B cell (primary cell): ENCODE results near the gene AP4E1. TPM values are rescaled to one million over a fixed set of nuclear protein-coding genes. Genes with fewer than 3 reads are reported as not detected.
"Not testable (repeated sequence)": the region's sequence is repeated elsewhere in the genome, so short reads cannot be mapped to it uniquely, and the experiment has no call there.

ENCODE experiments used
- ATAC-seq: fragments of 200-7000 bp; cut with Tn5 transposase; one replicate; pipeline ENCODE4 v1.10.0; 2021; ENCODE audit warnings: low read depth, mild to moderate bottlenecking, moderate number of reproducible peaks, moderate library complexity
- CTCF ChIA-PET: fragments of 350-600 bp; sonication (Branson Sonifier 250); formaldehyde crosslinking; loops from one replicate; lab custom pipeline; 2021; ENCODE audit warnings: antibody characterized with exemption, inconsistent platforms; lab: Charles Lee
- POLR2A ChIA-PET: fragments of 350-600 bp; sonication (Branson Sonifier 250); formaldehyde crosslinking; loops from one replicate; lab custom pipeline; 2021; ENCODE audit warnings: antibody characterized with exemption; lab: Charles Lee
- DNase-seq: peaks from one replicate; pipeline ENCODE4 v3.0.0; 2013
- H2AFZ ChIP-seq: 2 replicates; pipeline ENCODE4 v1.6.1; 2012; ENCODE audit warnings: mild to moderate bottlenecking, low read depth, low read length; ENCODE audit not compliant: insufficient read depth, poor library complexity, severe bottlenecking
- H3K27ac ChIP-seq, 2 donors: 1 replicate in 1 of 2; 2 replicates in 1 of 2; pipeline ENCODE4 v1.5.1; 2012 to 2013; ENCODE audit warnings: low read length in 2 of 2, mild to moderate bottlenecking in 2 of 2, moderate library complexity in 1 of 2
- H3K27me3 ChIP-seq, 4 experiments: fragments of 200-600 bp in 1 of 4; sonication (generic) in 1 of 4; replicated peaks in 1 of 4; 1 replicate in 2 of 4; 2 replicates in 2 of 4; pipeline versions ENCODE4 v1.6.1 to v1.7.0; 2013 to 2016; ENCODE audit warnings: low read length in 3 of 4, mild to moderate bottlenecking in 2 of 4, mixed read lengths in 1 of 4, moderate library complexity in 1 of 4; ENCODE audit not compliant: insufficient read depth in 4 of 4, control insufficient read depth in 3 of 4; ENCODE audit errors: control extremely low read depth in 1 of 4
- H3K36me3 ChIP-seq, 2 experiments: replicated peaks in 1 of 2; 1 replicate in 1 of 2; 2 replicates in 1 of 2; pipeline versions ENCODE4 v1.6.1 to v1.7.1; 2013; ENCODE audit warnings: low read length in 1 of 2; ENCODE audit not compliant: insufficient read depth in 2 of 2, control insufficient read depth in 1 of 2; ENCODE audit errors: control extremely low read depth in 1 of 2, extremely low read depth in 1 of 2
- H3K4me1 ChIP-seq, 2 donors: fragments of 200-600 bp in 1 of 2; sonication (generic) in 1 of 2; 1 replicate in 1 of 2; 2 replicates in 1 of 2; pipeline versions ENCODE4 v1.5.1 to v1.6.1; 2013 to 2017; ENCODE audit warnings: low read length in 2 of 2; ENCODE audit not compliant: control insufficient read depth in 2 of 2, insufficient read depth in 2 of 2
- H3K4me2 ChIP-seq: replicated peaks from 2 replicates; pipeline ENCODE3; 2012; ENCODE audit warnings: mild to moderate bottlenecking, low read depth, low read length; ENCODE audit not compliant: poor library complexity, severe bottlenecking
- H3K4me3 ChIP-seq, 5 experiments: fragments of 200-600 bp in 1 of 5; sonication (generic) in 1 of 5; 1 replicate in 3 of 5; 2 replicates in 2 of 5; pipeline versions ENCODE4 v1.5.1 to v1.7.0; 2011 to 2016; ENCODE audit warnings: low read length in 4 of 5, mild to moderate bottlenecking in 4 of 5, low read depth in 2 of 5, control low read depth in 1 of 5, moderate library complexity in 1 of 5; ENCODE audit not compliant: insufficient read depth in 1 of 5; ENCODE audit errors: control extremely low read depth in 1 of 5, extremely low read depth in 1 of 5
- H3K79me2 ChIP-seq: fragments of 200-600 bp; sonication (generic); one replicate; pipeline ENCODE4 v1.6.0; 2016; ENCODE audit warnings: low read length; ENCODE audit not compliant: control insufficient read depth, insufficient read depth
- H3K9ac ChIP-seq: fragments of 200-600 bp; sonication (generic); 2 replicates; pipeline ENCODE4 v1.6.1; 2017; ENCODE audit warnings: mild to moderate bottlenecking, low read length, moderate library complexity
- H3K9me3 ChIP-seq, 3 donors: one replicate each; pipeline versions ENCODE4 v1.6.1 to v1.7.1; 2013; ENCODE audit warnings: low read length in 2 of 3; ENCODE audit not compliant: control insufficient read depth in 2 of 3, insufficient read depth in 1 of 3; ENCODE audit errors: control extremely low read depth in 1 of 3
- H4K20me1 ChIP-seq: 2 replicates; pipeline ENCODE4 v1.6.0; 2012; ENCODE audit warnings: mild to moderate bottlenecking, low read length; ENCODE audit not compliant: insufficient read depth, control insufficient read depth, poor library complexity, severe bottlenecking
- H3K27ac Mint-ChIP-seq: one replicate; pipeline ENCODE4 v1.8.0; 2021; ENCODE audit warnings: mixed read lengths
- H3K27me3 Mint-ChIP-seq: one replicate; pipeline ENCODE4 v1.8.0; 2021; ENCODE audit warnings: mixed read lengths
- H3K4me1 Mint-ChIP-seq: one replicate; pipeline ENCODE4 v1.8.0; 2021; ENCODE audit warnings: mixed read lengths
- H3K4me3 Mint-ChIP-seq: one replicate; pipeline ENCODE4 v1.8.0; 2021; ENCODE audit warnings: mixed read lengths
- H3K9me3 Mint-ChIP-seq: one replicate; pipeline ENCODE4 v1.8.0; 2022; ENCODE audit warnings: mixed read lengths; ENCODE audit not compliant: insufficient read depth
- CTCF ChIP-seq: fragments of 200-600 bp; IDR thresholded peaks from one replicate; pipeline ENCODE4 v1.8.0; 2022; ENCODE audit warnings: antibody characterized with exemption, mild to moderate bottlenecking
- EZH2 ChIP-seq: IDR thresholded peaks from 2 replicates; pipeline ENCODE4 v1.6.1; 2012; ENCODE audit warnings: borderline replicate concordance, low read depth, mild to moderate bottlenecking, moderate library complexity, low read length; ENCODE audit not compliant: insufficient read depth, poor library complexity, severe bottlenecking
- WGBS: methylation state at CpG from one replicate; pipeline ENCODE4 v1.1.5; 2013; ENCODE audit warnings: missing lambda C conversion rate; ENCODE audit not compliant: insufficient coverage; 5-methylcytosine and 5-hydroxymethylcytosine counted together
- intact Hi-C: fragments of 100-400 bp; cut with micrococcal nuclease; formaldehyde crosslinking; loops from one replicate; pipeline ENCODE4 v1.10.0; 2022
- polyA plus RNA-seq: library from polyadenylated mRNA; depleted of rRNA; stranded (reverse); fragments of >200 nt; gene quantifications from 2 replicates; pipeline ENCODE4 v1.2.3, GENCODE V29; 2012
- total RNA-seq, 2 donors: library from RNA; stranded (reverse); fragments of 120-200 nt in 1 of 2; gene quantifications; 1 replicate in 1 of 2; 2 replicates in 1 of 2; pipeline versions ENCODE4 v1.2.3 to v1.2.4, GENCODE V29; 2013 to 2022

Gene AP4E1
- total and polyA plus RNA-seq, 2 donors (not counting 1 experiment from before 2014, with no cell fraction given) = 2.8 to 12.0 TPM

- Histone ChIP-seq H2AFZ (no peak overlapping the region), H3K27me3 (no peaks in the 10 kb centered on the region), H3K36me3 (no peaks in the 10 kb centered on the region), H3K9me3 (peaks cover 0 to 21% (median 8%) of the 10 kb centered on the region in 3 donors), H3K4me1 (no peaks in the 10 kb centered on the region), H3K4me2 (no peak overlapping the region), H3K79me2 (no peaks in the 10 kb centered on the region), H3K27ac (no peak overlapping the region), H3K9ac (no peak overlapping the region), H3K4me3 (no peak overlapping the region), H4K20me1 (no peaks in the 10 kb centered on the region)
- H3K9me3 Mint-ChIP-seq = peaks cover 10% of the 10 kb centered on the region
- no peak overlapping the region for H3K27ac Mint-ChIP-seq
- DNase-seq (no peak), ATAC-seq (no peak)
- ChIA-PET POLR2A (no interaction called here), CTCF (no interaction called here)
- H3K27me3 Mint-ChIP-seq = no peaks in the 10 kb centered on the region
- H3K4me3 Mint-ChIP-seq = no peak overlapping the region
- WGBS = no CpG with 5 or more reads among the region's 1 CpG
- no peak for TF ChIP-seq CTCF
- TF ChIP-seq EZH2 = no peak
- no peaks in the 10 kb centered on the region for H3K4me1 Mint-ChIP-seq
- intact Hi-C loops = no loop called here
Observed at GRCh38 chr15:50891159-50891558, 17.3 kb upstream of the AP4E1 start.

- Histone ChIP-seq H3K4me3 (no peak overlapping the region), H2AFZ (no peak overlapping the region), H3K9me3 (peaks cover 0 to 21% (median 8%) of the 10 kb centered on the region in 3 donors), H3K79me2 (no peaks in the 10 kb centered on the region), H3K4me1 (no peaks in the 10 kb centered on the region), H3K36me3 (no peaks in the 10 kb centered on the region), H3K4me2 (no peak overlapping the region), H3K27me3 (no peaks in the 10 kb centered on the region), H3K9ac (no peak overlapping the region), H3K27ac (no peak overlapping the region), H4K20me1 (no peaks in the 10 kb centered on the region)
- ATAC-seq = no peak
- Mint-ChIP-seq H3K4me3 (no peak overlapping the region), H3K27ac (no peak overlapping the region), H3K9me3 (peaks cover 10% of the 10 kb centered on the region), H3K4me1 (no peaks in the 10 kb centered on the region), H3K27me3 (no peaks in the 10 kb centered on the region)
- CTCF ChIA-PET = no interaction called here
- POLR2A ChIA-PET = no interaction called here
- no peak for DNase-seq
- intact Hi-C loops = no loop called here
- 91% methylated on average over 3 of the region's 3 CpGs for whole genome bisulfite sequencing
- TF ChIP-seq CTCF = no peak
- no peak for TF ChIP-seq EZH2
Observed at GRCh38 chr15:50893976-50894375, 14.5 kb upstream of the AP4E1 start.

- POLR2A ChIA-PET, H3K4me1 ChIP-seq, DNase-seq, H3K27ac ChIP-seq, H3K9ac ChIP-seq, H3K9me3 Mint-ChIP-seq, H3K4me3 ChIP-seq, intact Hi-C loops, H3K4me2 ChIP-seq, H3K27me3 ChIP-seq, H3K9me3 ChIP-seq, H3K4me1 Mint-ChIP-seq, ATAC-seq, H2AFZ ChIP-seq, H3K79me2 ChIP-seq, CTCF ChIA-PET, H3K36me3 ChIP-seq, H4K20me1 ChIP-seq, H3K4me3 Mint-ChIP-seq, H3K27ac Mint-ChIP-seq, H3K27me3 Mint-ChIP-seq: not testable (repeated sequence)
- WGBS = 94% methylated on average over 7 of the region's 8 CpGs
Observed at GRCh38 chr15:50901390-50901789, 7.1 kb upstream of the AP4E1 start.
